Immature natural killer cell (primary cell): ENCODE measurements around the gene SHISA9. TPM values are rescaled to one million over a fixed set of nuclear protein-coding genes. Genes with fewer than 3 reads are reported as not detected.
"Not testable (repeated sequence)": the region's sequence is repeated elsewhere in the genome, so short reads cannot be mapped to it uniquely, and the experiment has no call there.

Experiments used
- DNase-seq, 3 donors: peaks; one replicate each; pipeline ENCODE4 v3.0.0; 2022; ENCODE audit warnings: mixed read lengths in 1 of 3
- H3K27ac Mint-ChIP-seq, 6 donors: one replicate each; pipeline ENCODE4 v1.8.0; 2020; ENCODE audit warnings: mixed read lengths in 6 of 6, mild to moderate bottlenecking in 5 of 6, inconsistent platforms in 4 of 6, moderate library complexity in 3 of 6
- H3K27me3 Mint-ChIP-seq, 3 donors: one replicate each; pipeline ENCODE4 v1.8.0; 2020 to 2021; ENCODE audit warnings: low read depth in 3 of 3, mild to moderate bottlenecking in 3 of 3, mixed read lengths in 3 of 3, moderate library complexity in 3 of 3, inconsistent platforms in 1 of 3
- H3K36me3 Mint-ChIP-seq, 3 donors: one replicate each; pipeline ENCODE4 v1.8.0; 2020; ENCODE audit warnings: mixed read lengths in 3 of 3, inconsistent platforms in 2 of 3, mild to moderate bottlenecking in 2 of 3
- H3K4me1 Mint-ChIP-seq, 2 donors: one replicate each; pipeline ENCODE4 v1.8.0; 2020; ENCODE audit warnings: inconsistent platforms in 2 of 2, mild to moderate bottlenecking in 2 of 2, mixed read lengths in 2 of 2, moderate library complexity in 1 of 2
- H3K4me3 Mint-ChIP-seq, 5 donors: one replicate each; pipeline ENCODE4 v1.8.0; 2020; ENCODE audit warnings: mild to moderate bottlenecking in 5 of 5, mixed read lengths in 5 of 5, inconsistent platforms in 3 of 5, moderate library complexity in 3 of 5
- H3K9me3 Mint-ChIP-seq, 6 donors: one replicate each; pipeline ENCODE4 v1.8.0; 2020; ENCODE audit warnings: mild to moderate bottlenecking in 6 of 6, mixed read lengths in 6 of 6, inconsistent platforms in 4 of 6, moderate library complexity in 3 of 6
- polyA plus RNA-seq, 3 donors: library from polyadenylated mRNA; unstranded; fragments of 300-500 nt; fragmentation: Illumina TruSeq; gene quantifications; one replicate each; pipeline ENCODE4 v1.2.3, GENCODE V29; 2021

Gene SHISA9
- polyA plus RNA-seq, 3 donors from 2014 or later, result not detected

DNA sequence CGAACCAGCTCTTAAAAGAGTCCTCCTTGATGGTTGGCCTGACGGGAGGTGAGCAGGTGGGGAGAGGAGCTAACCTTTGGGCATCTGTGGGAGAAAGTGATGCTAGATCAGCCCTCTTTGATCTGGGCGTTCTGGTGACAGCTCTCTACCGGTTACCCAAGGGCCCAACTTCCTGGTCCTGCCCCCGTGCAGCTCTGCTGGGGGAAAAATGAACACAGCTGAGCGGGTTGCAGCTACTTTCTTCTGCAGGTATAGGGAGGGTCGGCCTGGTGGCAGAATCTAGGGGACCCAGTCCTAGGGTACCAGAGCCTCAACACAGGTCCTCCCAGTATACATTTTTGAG lies 2.9 kb downstream of the SHISA9 start:
- H3K9me3 Mint-ChIP-seq, result no peaks in the 10 kb centered on the region
- peaks cover 2 to 17% (median 2%) of the 10 kb centered on the region in 3 donors for H3K27me3 Mint-ChIP-seq
- no peaks in the 10 kb centered on the region for H3K4me1 Mint-ChIP-seq
- H3K36me3 Mint-ChIP-seq, result no peaks in the 10 kb centered on the region
- no peak overlapping the region for H3K4me3 Mint-ChIP-seq
- no peak overlapping the region for H3K27ac Mint-ChIP-seq
- DNase-seq, result no peak

DNA sequence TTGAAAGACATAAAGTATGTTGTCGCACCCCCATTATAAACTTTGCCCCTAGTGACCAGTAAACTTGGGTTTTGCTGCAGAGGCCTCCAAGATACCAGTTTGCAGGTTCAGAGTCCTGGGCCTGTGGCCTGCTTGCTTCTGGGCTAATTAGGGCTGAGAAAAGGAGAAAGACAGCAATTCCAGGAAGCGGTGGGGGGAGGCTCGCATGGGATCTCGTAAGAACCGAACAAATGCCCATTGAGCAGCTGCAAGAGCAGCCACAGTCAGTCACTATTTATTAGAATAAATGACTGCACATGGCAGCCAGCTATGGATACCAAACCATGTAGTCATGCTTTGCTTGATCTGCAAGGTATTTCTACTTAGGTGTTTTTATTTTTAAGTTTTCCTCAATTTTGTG lies 4.9 kb downstream of the SHISA9 start:
- DNase-seq, result no peak
- Mint-ChIP-seq H3K27ac (no peak overlapping the region), H3K9me3 (no peaks in the 10 kb centered on the region), H3K36me3 (no peaks in the 10 kb centered on the region), H3K4me1 (no peaks in the 10 kb centered on the region), H3K4me3 (no peak overlapping the region), H3K27me3 (peaks cover 0 to 8% (median 6%) of the 10 kb centered on the region in 3 donors)

DNA sequence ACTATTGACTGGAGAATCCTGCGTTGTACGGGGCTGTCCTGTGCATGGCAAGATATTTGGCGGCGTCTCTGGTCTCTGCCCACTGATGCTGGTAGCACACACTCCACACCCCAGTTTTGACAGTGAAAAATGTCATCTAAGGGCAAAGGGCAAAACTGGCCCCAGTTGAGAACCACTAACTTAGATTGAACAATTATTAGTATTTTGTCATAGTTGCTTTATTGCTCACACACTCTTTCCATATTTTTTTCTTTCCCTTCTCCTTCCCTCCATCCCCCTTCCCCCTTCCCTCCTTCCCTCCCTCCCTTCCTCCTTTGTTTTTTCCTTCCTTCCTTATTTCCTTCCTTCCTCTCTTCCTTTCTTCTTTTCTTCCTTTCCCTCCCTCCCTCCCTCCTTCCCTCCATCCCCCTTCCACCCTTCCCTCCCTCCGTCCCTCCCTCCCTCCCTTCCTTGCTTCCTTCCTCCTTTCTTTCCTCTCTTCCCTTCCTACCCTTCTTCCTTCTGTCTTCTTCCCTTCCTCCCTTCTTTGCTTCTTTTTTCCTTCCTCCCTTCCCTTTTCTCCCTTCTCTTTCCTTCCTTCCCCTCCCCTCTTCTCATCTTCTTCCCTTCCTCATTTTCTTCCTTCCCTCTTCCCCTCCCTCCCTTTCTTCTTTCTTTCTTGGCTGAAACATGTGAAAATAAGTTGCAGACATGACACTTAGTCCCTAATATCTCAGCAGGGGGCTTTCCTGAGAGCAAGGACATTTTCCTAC lies 5.5 kb downstream of the SHISA9 start:
- DNase-seq, result no peak
- no peaks in the 10 kb centered on the region for H3K36me3 Mint-ChIP-seq
- no peak overlapping the region for H3K4me3 Mint-ChIP-seq
- no peak overlapping the region for H3K27ac Mint-ChIP-seq
- H3K4me1 Mint-ChIP-seq, result no peaks in the 10 kb centered on the region
- peaks cover 0 to 8% (median 6%) of the 10 kb centered on the region in 3 donors for H3K27me3 Mint-ChIP-seq
- no peaks in the 10 kb centered on the region for H3K9me3 Mint-ChIP-seq

DNA sequence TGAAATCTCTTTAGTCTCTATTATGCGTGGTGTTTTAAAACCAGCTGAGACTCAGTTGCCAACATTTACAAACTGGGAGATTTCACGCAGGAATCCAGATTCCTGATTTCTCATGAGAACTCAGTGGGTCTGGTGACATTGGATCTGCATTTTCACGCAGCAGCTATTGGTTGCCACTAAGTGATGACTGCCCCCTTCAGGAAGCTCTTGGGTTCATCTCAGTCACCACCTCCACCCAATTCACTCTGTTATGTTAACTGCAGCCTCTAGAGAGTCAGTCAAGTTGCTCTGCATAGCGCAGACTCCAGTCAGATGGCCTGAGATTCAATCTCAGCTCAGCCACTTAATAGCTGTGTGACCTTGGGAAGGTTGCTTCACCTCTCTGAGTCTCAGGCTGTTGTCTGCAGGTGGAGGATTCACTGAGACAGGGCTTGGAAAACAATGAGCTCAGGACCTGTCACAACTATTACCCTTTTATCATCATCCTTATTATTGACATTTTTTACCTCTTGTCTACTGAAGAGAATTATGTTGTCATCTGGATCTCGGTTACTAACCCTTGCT lies 6.4 kb downstream of the SHISA9 start:
- peaks cover 2 to 8% (median 6%) of the 10 kb centered on the region in 3 donors for H3K27me3 Mint-ChIP-seq
- H3K27ac Mint-ChIP-seq, result no peak overlapping the region
- DNase-seq, result no peak
- no peaks in the 10 kb centered on the region for H3K4me1 Mint-ChIP-seq
- H3K4me3 Mint-ChIP-seq, result no peak overlapping the region
- H3K36me3 Mint-ChIP-seq, result no peaks in the 10 kb centered on the region
- no peaks in the 10 kb centered on the region for H3K9me3 Mint-ChIP-seq

DNA sequence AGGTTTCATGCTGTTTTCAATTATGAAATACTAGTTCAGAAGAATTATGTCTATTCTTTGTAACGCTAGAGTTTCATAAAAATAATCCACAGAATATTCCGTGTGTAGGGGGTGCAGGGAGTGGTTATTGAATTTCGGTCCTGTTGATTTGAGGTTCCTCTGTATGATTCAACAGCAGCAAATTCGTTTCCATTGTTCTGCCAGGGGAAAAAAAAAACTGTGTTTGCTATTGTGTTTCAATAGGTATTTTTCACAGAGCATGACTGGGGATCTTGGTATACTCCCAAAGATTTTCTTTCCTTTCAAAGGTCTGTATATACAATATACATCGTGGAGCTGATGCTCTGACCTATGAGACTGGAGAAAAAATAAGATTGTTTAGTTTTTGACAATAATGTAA lies 15.8 kb downstream of the SHISA9 start:
- no peak overlapping the region for H3K4me3 Mint-ChIP-seq

DNA sequence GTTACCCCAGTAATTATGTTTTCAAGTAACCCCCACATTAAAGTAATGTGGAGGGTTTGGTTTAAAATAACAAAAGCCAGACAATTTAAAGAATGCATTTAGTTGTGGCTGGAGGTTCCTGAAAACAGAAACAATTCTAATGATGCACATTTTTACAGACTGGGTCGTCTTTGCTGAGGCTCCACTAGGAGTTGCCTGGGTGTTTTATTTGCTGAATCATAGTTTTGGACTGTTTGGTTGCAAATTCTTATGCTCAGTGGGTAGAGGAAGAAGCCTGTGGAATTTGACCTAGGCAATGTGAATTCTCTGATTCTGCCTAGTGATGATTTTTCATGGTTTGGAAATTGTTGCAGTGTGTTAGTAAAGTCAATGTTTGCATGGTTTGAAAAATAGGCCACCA lies 16.3 kb downstream of the SHISA9 start:
- no peak overlapping the region for H3K27ac Mint-ChIP-seq
- H3K36me3 Mint-ChIP-seq, result no peaks in the 10 kb centered on the region
- DNase-seq, result no peak
- H3K4me1 Mint-ChIP-seq, result no peaks in the 10 kb centered on the region
- H3K27me3 Mint-ChIP-seq, result peaks cover 2 to 5% (median 3%) of the 10 kb centered on the region in 3 donors
- H3K9me3 Mint-ChIP-seq, result no peaks in the 10 kb centered on the region
- no peak overlapping the region for H3K4me3 Mint-ChIP-seq

More for the DNA sequence above, 15.8 kb downstream of the SHISA9 start:
- no peaks in the 10 kb centered on the region for H3K36me3 Mint-ChIP-seq
- peaks cover 1 to 5% (median 2%) of the 10 kb centered on the region in 3 donors for H3K27me3 Mint-ChIP-seq
- no peaks in the 10 kb centered on the region for H3K4me1 Mint-ChIP-seq
- no peak overlapping the region for H3K27ac Mint-ChIP-seq
- H3K9me3 Mint-ChIP-seq, result no peaks in the 10 kb centered on the region
- DNase-seq, result no peak

DNA sequence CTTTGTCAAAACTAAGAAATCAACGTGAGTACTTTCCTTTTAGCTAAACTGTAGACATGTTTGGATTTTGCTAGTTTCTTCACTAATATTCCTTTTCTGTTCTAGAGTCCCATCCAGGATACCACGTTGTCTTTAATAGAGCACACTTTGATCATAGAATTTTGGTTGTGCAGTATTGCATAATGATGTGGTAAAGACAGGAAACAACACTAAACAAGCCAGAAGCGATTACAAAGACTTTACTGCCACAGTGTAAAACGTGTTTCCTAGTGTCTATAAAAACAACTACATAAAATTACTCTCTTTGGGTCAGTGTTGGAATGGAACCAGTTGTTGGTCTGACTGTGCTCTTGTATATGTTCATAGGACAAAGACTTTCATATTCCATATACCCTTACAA lies 19.3 kb downstream of the SHISA9 start:
- H3K36me3 Mint-ChIP-seq, result no peaks in the 10 kb centered on the region
- no peak overlapping the region for H3K27ac Mint-ChIP-seq
- H3K4me1 Mint-ChIP-seq, result no peaks in the 10 kb centered on the region
- no peak overlapping the region for H3K4me3 Mint-ChIP-seq
- peaks cover 0 to 4% (median 0%) of the 10 kb centered on the region in 6 donors for H3K9me3 Mint-ChIP-seq
- no peak for DNase-seq
- peaks cover 0 to 7% (median 2%) of the 10 kb centered on the region in 3 donors for H3K27me3 Mint-ChIP-seq

DNA sequence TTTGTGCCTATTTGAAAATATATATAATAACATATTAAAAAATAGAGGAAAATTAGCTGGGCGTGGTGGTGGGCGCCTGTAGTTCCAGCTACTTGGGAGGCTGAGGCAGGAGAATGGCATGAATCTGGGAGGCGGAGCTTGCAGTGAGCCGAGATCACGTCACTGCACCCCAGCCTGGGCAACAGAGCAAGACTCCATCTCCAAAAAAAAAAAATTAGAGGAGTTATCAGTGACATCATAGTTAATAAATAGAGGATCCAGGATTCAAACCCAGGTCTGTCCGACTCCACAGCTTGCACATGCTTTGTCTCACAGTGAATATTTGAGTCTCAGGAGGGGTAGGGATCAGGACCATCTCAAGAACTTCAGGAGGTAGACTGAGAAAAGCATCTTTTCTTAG lies 22.2 kb downstream of the SHISA9 start:
- not testable (repeated sequence) for H3K27ac Mint-ChIP-seq, H3K4me1 Mint-ChIP-seq, H3K9me3 Mint-ChIP-seq, H3K36me3 Mint-ChIP-seq, H3K27me3 Mint-ChIP-seq, DNase-seq, H3K4me3 Mint-ChIP-seq

DNA sequence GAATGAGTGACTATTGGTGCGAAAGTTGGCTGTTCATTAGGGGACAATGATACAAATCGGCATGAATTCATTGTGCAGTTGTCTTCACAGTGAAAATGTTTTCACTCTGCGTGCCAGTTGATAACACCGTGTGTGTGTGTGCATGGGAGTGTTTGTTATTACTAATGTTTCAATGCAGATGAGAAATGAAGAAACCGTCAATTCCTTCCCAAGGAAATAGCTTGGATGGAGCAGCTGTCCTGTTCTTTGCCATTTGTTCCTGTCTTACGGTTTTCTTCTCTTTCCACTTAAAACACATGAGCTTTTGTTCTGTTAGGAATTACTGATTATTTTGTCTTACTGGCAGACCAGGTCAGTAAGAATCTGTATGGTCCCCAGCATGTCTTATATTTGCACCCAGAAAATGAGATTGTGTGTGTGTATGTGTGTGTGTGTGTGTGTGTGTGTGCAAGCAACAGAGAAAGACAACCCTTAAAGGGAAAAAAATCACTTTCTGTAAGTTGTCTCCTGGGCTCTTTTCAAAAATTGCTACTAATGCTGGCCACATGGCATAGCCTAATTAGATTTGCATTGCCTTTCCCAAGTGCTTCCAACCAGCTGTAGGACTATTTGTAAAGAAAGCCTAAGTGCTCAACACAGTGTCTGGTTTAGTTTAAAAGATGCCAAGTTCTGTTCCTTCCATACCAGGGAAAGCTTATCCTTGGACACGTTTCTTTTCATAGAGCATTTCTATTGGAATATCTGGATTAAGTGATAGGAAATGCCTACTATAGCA lies 23.8 kb downstream of the SHISA9 start:
- Mint-ChIP-seq H3K4me3 (no peak overlapping the region), H3K9me3 (peaks cover 0 to 4% (median 0%) of the 10 kb centered on the region in 6 donors), H3K36me3 (no peaks in the 10 kb centered on the region), H3K4me1 (no peaks in the 10 kb centered on the region), H3K27ac (no peak overlapping the region), H3K27me3 (peaks cover 0 to 9% (median 2%) of the 10 kb centered on the region in 3 donors)
- no peak for DNase-seq

DNA sequence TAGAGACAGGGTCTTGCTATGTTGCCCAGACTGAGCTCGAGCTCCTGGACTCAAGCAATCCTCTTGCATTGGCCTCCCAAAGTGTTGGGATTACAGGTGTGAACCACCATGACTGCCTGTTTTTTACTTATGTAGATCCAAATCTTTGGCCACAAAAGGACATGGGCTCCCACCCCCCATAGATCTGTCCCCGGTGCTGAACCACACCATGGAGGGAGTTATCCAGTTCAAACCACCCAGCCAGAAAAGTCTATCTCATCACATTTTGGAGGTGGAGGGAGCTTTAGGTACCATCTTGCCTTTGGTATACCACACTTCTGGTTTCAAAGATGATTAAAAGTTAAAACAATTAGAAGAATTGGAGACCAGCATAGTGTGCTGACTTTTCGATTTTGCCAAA lies 26.2 kb downstream of the SHISA9 start:
- no peaks in the 10 kb centered on the region for H3K36me3 Mint-ChIP-seq
- no peak for DNase-seq
- H3K27ac Mint-ChIP-seq, result no peak overlapping the region
- peaks cover 0 to 6% (median under 1%) of the 10 kb centered on the region in 3 donors for H3K27me3 Mint-ChIP-seq
- no peaks in the 10 kb centered on the region for H3K4me1 Mint-ChIP-seq
- H3K4me3 Mint-ChIP-seq, result no peak overlapping the region
- peaks cover 0 to 7% (median 0%) of the 10 kb centered on the region in 6 donors for H3K9me3 Mint-ChIP-seq

DNA sequence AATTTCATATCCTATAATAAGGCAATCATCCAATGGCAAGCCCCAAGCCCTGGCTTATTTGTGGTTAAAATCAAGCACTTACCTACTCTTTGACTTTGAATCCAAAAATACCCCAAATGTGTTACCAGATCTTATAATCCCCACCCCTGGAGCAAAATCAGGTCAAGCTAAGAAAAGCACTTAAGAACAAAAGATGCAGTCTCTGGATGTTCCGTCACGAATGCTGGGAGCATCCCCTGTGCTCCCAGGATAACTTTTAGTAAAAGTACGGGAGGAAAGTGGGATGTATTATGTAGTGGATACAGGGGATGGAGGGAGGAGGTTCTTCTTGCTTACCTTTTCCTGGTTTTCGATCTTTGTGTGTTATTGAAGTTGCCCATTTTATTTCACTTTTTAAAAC lies 29.5 kb downstream of the SHISA9 start:
- Mint-ChIP-seq H3K27me3 (peaks cover 0 to 6% (median 1%) of the 10 kb centered on the region in 3 donors), H3K36me3 (no peaks in the 10 kb centered on the region), H3K27ac (no peak overlapping the region), H3K4me1 (no peaks in the 10 kb centered on the region), H3K4me3 (no peak overlapping the region), H3K9me3 (peaks cover 0 to 5% (median 0%) of the 10 kb centered on the region in 6 donors)
- no peak for DNase-seq

DNA sequence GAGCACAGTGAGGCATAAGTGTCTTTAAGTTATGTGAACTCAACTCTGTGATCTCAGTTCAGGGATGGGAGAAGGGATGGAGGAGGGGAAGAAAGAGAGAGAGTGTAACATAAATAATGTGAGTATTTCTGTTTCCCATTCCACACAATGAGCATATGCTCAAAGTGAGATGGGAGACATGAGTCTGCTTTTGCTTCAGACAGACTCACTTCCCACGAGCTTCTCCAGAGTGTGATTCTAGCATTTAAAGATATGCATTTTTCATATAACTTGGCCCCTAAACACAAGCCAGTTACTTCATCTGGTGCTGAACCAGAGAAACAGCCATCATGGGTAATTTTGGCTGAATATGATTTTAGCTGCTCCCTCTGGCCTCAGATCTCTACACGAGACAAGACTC lies 35.0 kb downstream of the SHISA9 start:
- no peak for DNase-seq
- H3K9me3 Mint-ChIP-seq, result peaks cover 0 to 5% (median 0%) of the 10 kb centered on the region in 6 donors
- no peak overlapping the region for H3K4me3 Mint-ChIP-seq
- H3K27ac Mint-ChIP-seq, result no peak overlapping the region
- H3K4me1 Mint-ChIP-seq, result no peaks in the 10 kb centered on the region
- H3K27me3 Mint-ChIP-seq, result peaks cover 2 to 6% (median 3%) of the 10 kb centered on the region in 3 donors
- H3K36me3 Mint-ChIP-seq, result no peaks in the 10 kb centered on the region

DNA sequence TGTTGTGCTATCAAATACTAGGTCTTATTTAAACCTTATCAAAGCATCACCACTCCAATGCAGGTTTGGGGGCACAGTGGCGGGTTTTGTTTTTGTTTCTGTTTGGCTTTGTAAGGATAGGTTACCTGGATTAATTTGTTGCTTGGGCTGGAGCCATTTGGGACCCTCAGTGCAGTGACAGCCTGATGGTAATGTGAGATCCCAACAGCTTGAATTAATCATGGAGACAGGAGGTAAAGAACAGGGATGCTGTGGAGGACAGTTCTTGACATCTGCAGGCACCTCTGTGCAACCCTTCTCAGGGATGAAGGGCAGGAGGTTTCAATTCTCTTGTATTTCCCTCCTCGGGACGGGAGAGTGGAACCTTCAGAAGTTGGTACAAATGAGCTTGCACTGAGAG lies 40.5 kb downstream of the SHISA9 start:
- H3K27ac Mint-ChIP-seq, result no peak overlapping the region
- H3K9me3 Mint-ChIP-seq, result peaks cover 0 to 5% (median 0%) of the 10 kb centered on the region in 6 donors
- H3K4me3 Mint-ChIP-seq, result no peak overlapping the region
- no peaks in the 10 kb centered on the region for H3K4me1 Mint-ChIP-seq
- no peak for DNase-seq
- H3K36me3 Mint-ChIP-seq, result no peaks in the 10 kb centered on the region
- peaks cover 2 to 9% (median 4%) of the 10 kb centered on the region in 3 donors for H3K27me3 Mint-ChIP-seq

DNA sequence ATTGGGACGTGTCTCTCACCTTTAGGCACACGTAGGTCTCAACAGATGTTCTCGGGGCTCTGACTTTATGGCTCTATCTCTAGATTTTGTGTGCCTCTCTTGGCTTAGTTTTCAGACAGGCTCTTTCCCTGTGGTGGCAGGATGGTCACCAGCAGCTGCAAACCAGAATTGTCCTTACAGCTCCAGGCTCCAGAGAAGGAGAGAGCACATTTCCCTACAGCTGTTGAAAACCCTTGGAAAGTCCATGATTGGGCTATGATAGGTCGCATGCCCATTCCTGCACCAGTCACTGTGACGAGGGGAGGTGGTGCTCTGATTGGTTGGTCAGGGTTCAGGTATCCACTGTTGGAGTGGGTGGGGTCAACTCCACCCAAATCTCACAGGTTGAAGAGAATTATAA lies 41.5 kb downstream of the SHISA9 start:
- Mint-ChIP-seq H3K4me3 (no peak overlapping the region), H3K27ac (no peak overlapping the region), H3K27me3 (peaks cover 2 to 11% (median 4%) of the 10 kb centered on the region in 3 donors), H3K4me1 (no peaks in the 10 kb centered on the region), H3K36me3 (no peaks in the 10 kb centered on the region), H3K9me3 (peaks cover 0 to 5% (median 0%) of the 10 kb centered on the region in 6 donors)
- no peak for DNase-seq
